ELR (cell line): ENCODE data around the gene NFYC.

Experiments
- DNase-seq: peaks from one replicate; pipeline ENCODE4 v3.0.0-alpha.2; 2015; ENCODE audit warnings: low read depth

NFYC gene

GRCh38 chr1:40798366-40799281 lies 107.1 kb downstream of the NFYC start:
- no peak for DNase-seq

DNA sequence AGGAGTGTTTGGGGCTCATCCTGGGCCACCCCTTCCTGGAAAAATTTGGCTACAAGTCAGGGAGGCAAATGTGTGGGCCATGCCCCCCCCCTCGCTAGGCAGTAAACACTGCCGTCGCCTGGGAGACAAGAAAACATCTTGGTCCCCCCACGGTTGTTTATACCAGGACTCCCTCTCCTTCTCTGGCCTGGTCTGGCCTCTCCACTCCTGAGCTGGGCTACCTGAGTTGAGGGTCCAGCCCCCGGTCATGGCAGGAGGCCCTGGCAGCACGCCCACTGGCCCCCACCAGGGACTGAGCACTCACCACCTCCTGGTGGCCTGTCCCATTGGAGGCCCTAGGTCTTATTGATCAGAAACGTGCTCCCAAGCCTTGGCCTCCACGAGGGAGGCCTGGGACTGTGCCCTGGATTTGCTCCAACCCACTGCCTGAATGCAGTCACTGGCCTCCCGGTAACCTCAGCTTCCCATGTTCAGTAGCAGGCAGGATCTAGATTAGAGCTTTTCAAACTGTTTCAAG lies 107.9 kb downstream of the NFYC start:
- DNase-seq = no peak

- no peak for DNase-seq
Observed at GRCh38 chr1:40801742-40802077, 110.2 kb downstream of the NFYC start.

DNA sequence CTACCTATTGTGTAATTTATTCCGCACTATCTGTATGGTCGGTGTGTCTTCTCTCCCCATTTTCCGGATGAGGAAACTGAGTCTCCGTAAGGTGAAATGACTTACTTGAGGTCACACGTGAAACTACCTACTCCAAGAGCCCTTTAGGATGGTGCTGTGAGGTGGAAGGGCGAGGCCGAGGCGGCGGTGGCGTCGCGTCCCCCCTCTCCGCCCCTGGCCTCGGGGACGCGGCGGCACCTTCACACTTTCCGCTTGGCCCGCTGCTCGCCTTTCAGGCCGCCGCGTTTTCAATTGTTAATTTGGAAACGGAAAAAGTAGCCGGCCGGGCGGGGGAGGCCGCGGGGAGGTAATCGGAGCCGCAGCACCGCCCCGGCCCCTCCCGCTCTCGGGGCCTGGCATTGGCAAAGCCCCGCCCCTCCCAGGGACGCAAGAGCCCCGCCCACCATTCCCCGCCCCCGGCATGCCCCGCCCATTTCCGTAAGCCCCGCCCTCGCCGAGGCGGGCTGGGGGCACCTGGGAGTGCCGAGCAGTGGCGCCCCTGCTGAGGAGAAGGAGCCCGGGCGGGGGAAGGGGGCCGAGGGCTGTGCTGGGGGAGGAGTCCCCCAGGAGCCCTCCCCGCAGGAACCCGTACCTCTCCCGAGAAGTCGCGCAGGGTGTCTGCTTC lies 110.7 kb downstream of the NFYC start:
- DNase-seq = peak; percentile 79

DNA sequence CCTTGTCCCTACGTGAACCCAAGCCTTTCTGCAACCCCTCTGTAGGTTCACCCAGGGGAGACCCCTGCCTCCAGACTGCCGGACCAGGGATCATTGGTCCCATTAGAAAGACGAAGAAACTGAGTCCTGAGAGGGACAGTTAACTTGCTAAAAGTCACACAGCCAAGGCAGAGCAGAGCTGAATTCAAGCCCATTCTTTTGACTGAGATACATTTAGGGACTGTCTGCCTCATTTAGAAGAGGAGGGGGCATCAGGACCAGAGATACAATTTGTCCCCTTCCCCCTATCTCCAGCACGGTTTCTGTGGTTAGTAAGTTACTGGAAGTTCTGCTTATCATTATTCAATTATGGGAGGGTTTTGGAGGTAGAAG lies 111.2 kb downstream of the NFYC start:
- no peak for DNase-seq

GRCh38 chr1:40803447-40803846 lies 111.9 kb downstream of the NFYC start:
- DNase-seq = no peak

DNA sequence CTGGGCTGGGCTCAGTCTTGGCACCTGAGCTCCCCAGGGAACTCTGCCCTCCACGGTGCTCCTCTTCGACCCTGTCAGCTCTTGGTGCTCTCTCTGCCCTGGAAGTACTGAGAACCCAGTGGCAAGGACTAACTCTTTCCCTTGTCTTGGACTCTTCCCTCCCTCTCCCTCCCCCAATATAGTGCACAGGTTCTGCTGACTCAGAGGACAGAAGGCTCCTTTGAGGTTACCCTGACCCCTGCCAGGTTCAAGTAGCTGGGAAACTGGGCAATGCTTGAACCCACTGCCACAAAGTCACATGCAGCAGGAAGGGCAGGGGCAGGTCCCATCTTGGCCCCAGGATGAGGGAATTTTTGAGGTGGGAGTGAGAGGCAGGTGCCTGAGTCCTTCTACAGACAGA lies 112.4 kb downstream of the NFYC start:
- no peak for DNase-seq

DNA sequence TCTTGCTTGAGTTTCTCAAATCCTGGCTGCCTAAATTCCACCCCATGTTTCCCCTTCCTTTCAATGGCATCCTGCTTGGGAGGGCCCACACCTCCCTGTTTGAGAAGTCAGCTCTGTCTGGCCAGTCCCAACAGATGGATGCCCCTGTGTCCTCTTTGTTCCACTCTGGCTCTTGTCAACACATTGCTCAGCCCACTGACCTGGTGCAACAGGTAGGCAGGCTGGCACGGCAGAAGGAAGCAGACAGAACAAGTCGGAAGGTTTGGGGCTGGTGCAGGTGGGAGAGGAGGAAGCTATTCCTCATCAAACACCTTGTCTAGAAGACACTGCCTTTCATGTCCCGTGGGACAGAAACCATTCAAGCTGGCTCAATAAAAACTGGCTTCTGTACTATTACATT lies 114.7 kb downstream of the NFYC start:
- no peak for DNase-seq

DNA sequence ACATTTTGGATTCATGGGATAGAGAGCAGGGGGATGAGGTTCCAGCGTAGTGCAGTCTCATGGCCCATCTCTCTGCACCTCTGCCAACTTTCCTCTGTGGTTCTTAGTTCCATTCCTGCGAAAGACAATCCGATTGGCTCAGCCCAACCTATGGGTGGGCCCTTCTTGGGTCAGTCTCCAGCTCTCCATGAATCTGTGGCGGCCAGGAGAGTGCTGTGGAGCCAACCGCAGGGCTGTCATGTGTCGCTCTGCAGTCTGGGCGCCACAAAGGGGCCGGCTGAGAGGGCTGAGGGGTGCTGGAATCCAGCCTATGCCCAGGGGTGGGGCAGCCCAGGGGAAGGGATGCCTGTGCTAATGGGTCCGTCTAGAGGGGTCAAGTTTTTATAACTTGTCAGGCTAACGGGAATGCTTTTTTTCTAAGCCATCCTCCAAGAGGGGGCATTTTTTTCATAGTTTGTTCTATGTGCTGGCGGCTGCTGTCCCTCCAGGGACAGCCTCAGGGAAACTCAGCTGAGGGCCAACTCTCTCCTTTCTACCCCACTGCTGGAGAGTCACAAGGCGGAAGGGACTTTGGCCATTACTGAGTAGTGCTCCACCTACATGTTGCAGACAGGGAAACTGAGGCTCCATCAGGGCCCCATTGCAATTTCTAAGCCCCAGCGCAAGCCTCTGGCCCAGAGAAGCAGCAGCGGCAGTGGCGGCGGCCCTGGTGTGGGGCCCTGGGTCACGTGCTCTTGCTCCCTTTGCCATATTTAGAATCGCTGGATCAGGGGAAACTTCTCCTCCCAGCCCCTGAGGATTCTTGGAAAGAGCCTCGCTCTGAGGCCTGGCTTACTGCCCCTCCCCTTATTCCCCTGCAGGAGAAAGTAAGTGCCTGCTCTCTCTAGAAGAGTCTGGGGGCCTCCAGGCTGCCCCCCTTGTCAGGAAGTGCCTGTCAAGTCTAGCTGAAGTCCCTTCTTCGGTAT lies 115.5 kb downstream of the NFYC start:
- DNase-seq = no peak

DNA sequence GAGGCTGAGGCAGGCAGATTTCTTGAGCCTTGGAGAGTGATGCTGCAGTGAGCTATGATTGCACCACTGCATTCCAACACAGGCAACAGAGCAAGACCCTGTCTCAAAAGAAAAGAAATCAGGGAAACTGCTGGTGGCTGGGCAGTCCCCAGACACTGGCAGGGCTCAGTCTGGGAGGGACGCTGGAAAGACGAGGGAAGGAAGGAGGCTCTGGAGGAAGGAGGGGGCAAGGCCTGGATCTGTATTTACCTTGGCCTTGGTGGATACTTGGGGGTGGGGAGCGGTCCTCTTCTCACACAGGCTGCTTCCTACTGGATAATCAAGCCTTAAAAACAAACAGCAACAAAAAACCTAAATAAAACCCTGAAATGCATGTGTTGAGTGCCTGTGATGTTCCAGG lies 116.5 kb downstream of the NFYC start:
- no peak for DNase-seq

- DNase-seq = no peak
Observed at GRCh38 chr1:40808444-40808843, 116.9 kb downstream of the NFYC start.

DNA sequence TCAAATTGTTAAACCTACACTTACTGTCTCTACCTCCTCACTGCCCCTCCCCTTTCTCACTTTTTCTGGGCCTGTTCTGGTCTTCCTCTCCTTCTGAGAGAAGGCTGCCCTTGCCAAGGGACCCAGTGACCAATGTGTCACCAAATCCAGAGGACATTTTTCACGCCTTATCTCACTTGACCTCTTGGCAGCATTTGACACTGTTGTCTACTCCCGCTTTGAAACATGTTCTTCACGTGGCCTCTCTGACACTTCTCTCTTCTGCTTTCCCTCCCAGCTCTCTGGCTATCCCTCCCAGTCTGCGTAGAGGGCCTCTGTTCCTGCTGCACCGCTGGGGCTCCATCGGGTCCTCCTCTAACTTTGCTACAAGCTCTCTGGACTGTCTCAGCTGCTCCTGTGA lies 117.4 kb downstream of the NFYC start:
- no peak for DNase-seq

GRCh38 chr1:40810927-40811326 lies 119.4 kb downstream of the NFYC start:
- no peak for DNase-seq

DNA sequence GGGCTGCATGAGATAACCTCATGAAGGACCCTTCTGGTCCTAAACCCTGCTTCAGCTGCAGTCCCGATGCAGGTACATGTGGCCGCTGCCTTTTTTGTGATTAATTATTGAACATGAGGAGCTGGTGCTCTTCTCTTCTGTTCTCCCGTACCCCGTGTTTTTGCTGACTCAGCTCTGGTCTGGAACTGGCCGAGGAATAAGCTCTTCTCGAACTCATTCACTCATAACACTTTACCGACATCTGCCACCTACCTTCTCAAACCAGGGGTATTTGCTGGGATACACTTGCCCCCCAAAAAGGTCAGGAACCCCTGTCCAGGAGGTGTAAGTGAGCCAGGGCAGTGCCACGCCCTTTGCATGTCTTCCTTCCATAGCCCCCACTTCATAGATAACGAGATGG lies 123.9 kb downstream of the NFYC start:
- DNase-seq = no peak

GRCh38 chr1:40817791-40818263 lies 126.3 kb downstream of the NFYC start:
- DNase-seq = no peak

DNA sequence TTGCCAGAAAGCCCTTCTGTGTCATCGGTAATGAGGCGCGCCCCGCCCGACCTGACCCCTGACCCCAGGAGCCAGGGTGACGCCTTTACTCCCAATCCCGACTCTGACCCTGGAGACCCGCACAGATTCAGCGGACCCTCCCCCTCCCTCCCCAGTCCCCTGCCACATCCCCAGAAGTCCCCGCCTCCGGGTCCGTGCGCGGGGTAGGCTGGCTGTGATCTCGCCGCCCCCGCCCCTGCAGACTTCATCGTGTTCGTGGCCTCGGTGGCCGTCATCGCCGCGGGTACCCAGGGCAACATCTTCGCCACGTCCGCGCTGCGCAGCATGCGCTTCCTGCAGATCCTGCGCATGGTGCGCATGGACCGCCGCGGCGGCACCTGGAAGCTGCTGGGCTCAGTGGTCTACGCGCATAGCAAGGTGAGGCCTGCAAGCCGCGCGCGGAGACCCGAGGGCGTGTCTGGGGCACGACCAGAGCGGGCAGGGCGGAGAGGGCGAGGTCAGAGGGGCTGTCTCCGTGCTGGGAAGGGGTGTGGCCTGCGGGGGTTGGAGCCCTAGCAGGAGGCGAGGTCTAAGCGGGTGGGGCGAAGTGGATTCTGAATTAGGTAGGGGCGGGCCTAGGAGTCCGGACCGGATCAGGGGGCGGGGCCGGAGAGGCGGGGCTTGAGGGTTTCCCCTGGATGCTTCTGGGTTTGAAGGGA lies 126.9 kb downstream of the NFYC start:
- DNase-seq = peak; percentile 49

GRCh38 chr1:40819101-40819500 lies 127.6 kb downstream of the NFYC start:
- no peak for DNase-seq

GRCh38 chr1:40820251-40820797 lies 128.8 kb downstream of the NFYC start:
- no peak for DNase-seq
